ENCODE results near the gene STK4.
A peak's percentile ranks its signal among the peaks of the same experiment; 100 is the strongest.

The STK4 gene

GRCh38 chr20:45085289-45085688 is 119.0 kb downstream of the STK4 start:
- no peak for DNase-seq

- no peak for DNase-seq
Observed at GRCh38 chr20:45085867-45086266, 119.6 kb downstream of the STK4 start.

- DNase-seq, result no peak
Observed at GRCh38 chr20:45087097-45087790, 120.9 kb downstream of the STK4 start.

GRCh38 chr20:45087814-45088213 is 121.5 kb downstream of the STK4 start:
- no peak for DNase-seq

GRCh38 chr20:45088247-45088646 is 121.9 kb downstream of the STK4 start:
- no peak for DNase-seq

GRCh38 chr20:45090481-45090880 is 124.2 kb downstream of the STK4 start:
- DNase-seq, result no peak

GRCh38 chr20:45091366-45091765 is 125.1 kb downstream of the STK4 start:
- no peak for DNase-seq

- no peak for DNase-seq
Observed at GRCh38 chr20:45092898-45093297, 126.6 kb downstream of the STK4 start.

GRCh38 chr20:45094201-45094600 is 127.9 kb downstream of the STK4 start:
- no peak for DNase-seq

GRCh38 chr20:45094864-45095574 is 128.7 kb downstream of the STK4 start:
- no peak for DNase-seq

- DNase-seq, result peak in 41 of 56 donors; percentile 6 to 77 (median 31)
Observed at GRCh38 chr20:45095805-45096238, 129.5 kb downstream of the STK4 start.

GRCh38 chr20:45096781-45097180 is 130.5 kb downstream of the STK4 start:
- no peak for DNase-seq

- peak in 1 of 56 donors; percentile 21 for DNase-seq
Observed at GRCh38 chr20:45097485-45098102, 131.3 kb downstream of the STK4 start.

- peak in 2 of 56 donors; percentile 8 to 15 for DNase-seq
Observed at GRCh38 chr20:45098103-45098773, 131.9 kb downstream of the STK4 start.

GRCh38 chr20:45100563-45101245 is 134.4 kb downstream of the STK4 start, which contains the start of gene KCNS1:
Gene KCNS1, minus strand, starts transcription at chr20:45101127. Its CDS starts 1,891 bp downstream, at chr20:45099236.
- peak in 1 of 56 donors; percentile 20 for DNase-seq

- no peak for DNase-seq
Observed at GRCh38 chr20:45101333-45101850, 135.1 kb downstream of the STK4 start.

GRCh38 chr20:45103072-45103471 is 136.8 kb downstream of the STK4 start:
- DNase-seq, result no peak

- DNase-seq, result peak in 4 of 56 donors; percentile 9 to 18 (median 16)
Observed at GRCh38 chr20:45104786-45105185, 138.5 kb downstream of the STK4 start.

- DNase-seq, result no peak
Observed at GRCh38 chr20:45105317-45105716, 139.0 kb downstream of the STK4 start.

GRCh38 chr20:45109634-45110033 is 143.3 kb downstream of the STK4 start:
- no peak for DNase-seq

- DNase-seq, result no peak
Observed at GRCh38 chr20:45110301-45110700, 144.0 kb downstream of the STK4 start.
